GM12875 (cell line): ENCODE data around the gene AKT3.

ENCODE experiments used
- H3K4me3 ChIP-seq: one replicate; pipeline ENCODE4 v1.5.1; 2011; ENCODE audit warnings: low read depth, low read length, control low read depth
- TF ChIP-seq, protein P1 (sequence below): IDR thresholded peaks from 2 replicates; pipeline ENCODE4 v1.5.1; 2011; ENCODE audit warnings: low read depth, mild to moderate bottlenecking, control low read depth, inconsistent platforms, low read length, moderate library complexity, borderline replicate concordance; ENCODE audit not compliant: insufficient read depth

AKT3 gene

DNA sequence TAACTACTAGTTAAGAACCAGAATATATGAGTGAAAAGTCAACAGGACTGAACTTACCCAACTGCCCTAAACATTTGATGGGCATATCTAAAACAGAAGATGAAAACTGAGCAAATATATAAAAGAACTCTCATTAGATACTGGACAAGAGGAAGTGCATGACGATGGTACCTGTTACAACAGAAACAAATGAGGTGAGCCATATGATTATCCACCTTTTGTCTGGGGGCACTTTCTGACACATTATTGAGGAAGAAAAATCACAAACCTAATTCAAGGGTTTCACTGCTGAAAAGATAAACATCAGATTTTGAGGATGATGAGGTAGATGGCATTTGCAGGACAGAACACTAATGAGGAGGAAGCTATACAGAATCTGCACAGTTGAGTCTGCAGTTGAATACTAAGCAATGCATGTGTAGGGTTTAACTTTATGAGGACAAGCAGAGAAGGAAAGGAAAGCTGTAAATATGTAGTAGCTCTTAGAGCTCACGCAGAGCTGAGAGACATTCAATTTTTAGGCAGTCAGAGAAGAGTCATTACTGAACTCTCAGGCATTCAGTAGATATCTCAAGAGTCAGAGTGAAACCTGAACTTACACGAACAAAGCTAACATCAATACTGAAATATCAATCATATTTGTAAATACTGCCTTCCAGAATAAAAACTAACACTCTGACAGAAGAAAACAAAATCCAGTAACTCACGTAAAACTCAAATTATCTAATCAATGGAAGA, 262.1 kb downstream of the AKT3 start:
- H3K4me3 ChIP-seq: no peak overlapping the region
- TF ChIP-seq, protein P1, sequence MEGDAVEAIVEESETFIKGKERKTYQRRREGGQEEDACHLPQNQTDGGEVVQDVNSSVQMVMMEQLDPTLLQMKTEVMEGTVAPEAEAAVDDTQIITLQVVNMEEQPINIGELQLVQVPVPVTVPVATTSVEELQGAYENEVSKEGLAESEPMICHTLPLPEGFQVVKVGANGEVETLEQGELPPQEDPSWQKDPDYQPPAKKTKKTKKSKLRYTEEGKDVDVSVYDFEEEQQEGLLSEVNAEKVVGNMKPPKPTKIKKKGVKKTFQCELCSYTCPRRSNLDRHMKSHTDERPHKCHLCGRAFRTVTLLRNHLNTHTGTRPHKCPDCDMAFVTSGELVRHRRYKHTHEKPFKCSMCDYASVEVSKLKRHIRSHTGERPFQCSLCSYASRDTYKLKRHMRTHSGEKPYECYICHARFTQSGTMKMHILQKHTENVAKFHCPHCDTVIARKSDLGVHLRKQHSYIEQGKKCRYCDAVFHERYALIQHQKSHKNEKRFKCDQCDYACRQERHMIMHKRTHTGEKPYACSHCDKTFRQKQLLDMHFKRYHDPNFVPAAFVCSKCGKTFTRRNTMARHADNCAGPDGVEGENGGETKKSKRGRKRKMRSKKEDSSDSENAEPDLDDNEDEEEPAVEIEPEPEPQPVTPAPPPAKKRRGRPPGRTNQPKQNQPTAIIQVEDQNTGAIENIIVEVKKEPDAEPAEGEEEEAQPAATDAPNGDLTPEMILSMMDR: no peak

DNA sequence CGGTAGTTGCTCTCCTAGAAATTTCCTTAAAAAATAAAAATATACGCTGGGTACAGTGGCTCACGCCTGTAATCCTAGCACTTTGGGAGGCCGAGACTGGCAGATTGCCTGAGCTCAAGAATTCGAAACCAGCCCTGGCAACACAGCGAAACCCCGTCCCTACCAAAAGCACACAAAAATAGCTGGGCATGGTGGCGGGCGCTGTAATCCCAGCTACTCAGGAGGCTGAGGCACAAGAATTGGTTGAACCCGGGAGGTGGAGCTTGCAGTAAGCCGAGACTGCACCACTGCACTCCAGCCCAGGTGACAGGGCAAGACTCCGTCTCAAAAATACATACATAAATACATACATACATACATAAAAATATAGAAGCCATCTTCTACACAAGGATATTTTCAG, 262.8 kb downstream of the AKT3 start:
- H3K4me3 ChIP-seq: no peak overlapping the region
- TF ChIP-seq, protein P1: no peak

DNA sequence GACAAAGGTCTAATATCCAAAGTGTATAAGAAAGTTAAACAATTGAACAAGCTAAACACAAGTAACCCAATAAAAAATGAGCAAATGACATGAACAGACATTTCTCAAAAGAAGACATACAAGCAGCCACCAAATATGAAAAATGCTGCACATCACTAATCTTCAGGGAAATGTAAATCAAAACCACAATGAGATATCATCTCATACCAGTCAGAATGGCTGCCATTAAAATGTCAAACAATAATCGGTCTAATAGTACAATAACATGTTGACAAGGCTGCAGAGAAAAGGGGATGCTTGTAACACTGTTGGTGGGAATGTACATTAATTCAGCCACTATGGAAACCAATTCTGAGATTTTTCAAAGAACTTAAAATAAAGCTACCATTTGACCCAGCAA, 264.1 kb downstream of the AKT3 start:
- TF ChIP-seq, protein P1: no peak
- no peak overlapping the region for H3K4me3 ChIP-seq

DNA sequence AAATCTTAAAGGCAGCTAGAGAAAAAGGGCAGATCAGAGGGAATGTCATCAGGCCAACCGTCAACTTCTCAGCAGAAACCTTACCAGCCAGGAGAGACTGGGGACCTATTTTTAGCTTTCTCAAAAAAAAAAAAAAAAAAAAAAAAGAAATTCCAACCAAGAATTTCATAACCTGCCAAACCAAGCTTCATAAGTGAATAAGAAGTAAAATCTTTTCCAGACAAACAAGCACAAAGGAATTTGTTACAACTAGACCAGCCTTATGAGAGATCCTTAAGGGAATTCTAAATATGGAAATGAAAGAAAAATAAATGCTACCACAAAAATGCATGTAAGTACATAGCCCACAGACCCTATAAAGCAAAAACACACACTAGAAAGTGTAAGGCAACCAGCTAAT, 267.7 kb downstream of the AKT3 start:
- H3K4me3 ChIP-seq: no peak overlapping the region
- TF ChIP-seq, protein P1: no peak

GRCh38 chr1:243580984-243581383, 269.1 kb downstream of the AKT3 start:
- no peak overlapping the region for H3K4me3 ChIP-seq
- TF ChIP-seq, protein P1: no peak

DNA sequence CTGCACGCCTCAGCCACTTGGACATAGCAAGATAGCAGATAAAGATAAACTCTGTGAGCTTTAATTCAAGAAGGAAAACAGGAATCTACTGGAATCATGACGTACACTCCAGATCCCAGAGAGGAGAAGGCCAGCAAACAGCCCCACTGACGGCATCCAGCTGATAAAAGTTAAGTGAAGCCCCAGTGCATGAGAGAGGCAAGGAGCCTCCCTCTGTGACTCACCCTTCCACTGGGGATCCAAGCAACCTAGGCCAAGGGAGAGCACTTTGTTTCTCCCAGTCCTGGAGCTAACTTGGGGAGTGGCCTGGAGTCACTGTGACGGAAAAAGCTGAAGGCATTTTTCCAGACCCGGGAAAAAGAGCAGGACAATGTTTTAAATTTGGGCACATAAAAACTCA, 270.0 kb downstream of the AKT3 start:
- H3K4me3 ChIP-seq: no peak overlapping the region
- TF ChIP-seq, protein P1: no peak

DNA sequence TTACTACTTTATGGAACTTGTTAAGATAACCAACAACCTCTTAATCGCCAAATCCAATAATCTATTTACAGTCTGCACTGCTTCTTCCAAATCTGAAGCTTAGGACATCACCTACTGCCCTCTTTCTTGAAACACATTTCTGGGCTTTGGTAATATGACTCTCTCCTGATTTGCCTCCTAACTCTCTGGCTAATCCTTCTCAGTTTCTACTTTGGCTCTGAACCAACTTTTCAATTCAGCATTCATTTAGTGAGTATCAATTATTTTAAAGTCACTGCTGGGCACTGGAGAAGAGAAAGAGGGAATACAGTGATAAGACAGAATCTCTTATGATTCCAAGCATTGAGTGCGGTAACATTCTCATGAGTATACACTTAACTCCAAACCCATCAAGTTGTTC, 275.0 kb downstream of the AKT3 start:
- TF ChIP-seq, protein P1: no peak
- H3K4me3 ChIP-seq: no peak overlapping the region
